HG03354 (cell line): ENCODE measurements around the gene AKR7A2.

Experiments
- ATAC-seq: cut with Tn5 transposase; IDR thresholded peaks from one replicate; pipeline ENCODE4 v1.9.1; 2021; ENCODE audit warnings: mild to moderate bottlenecking; ENCODE audit not compliant: unreplicated experiment, poor library complexity, severe bottlenecking

AKR7A2 gene

DNA sequence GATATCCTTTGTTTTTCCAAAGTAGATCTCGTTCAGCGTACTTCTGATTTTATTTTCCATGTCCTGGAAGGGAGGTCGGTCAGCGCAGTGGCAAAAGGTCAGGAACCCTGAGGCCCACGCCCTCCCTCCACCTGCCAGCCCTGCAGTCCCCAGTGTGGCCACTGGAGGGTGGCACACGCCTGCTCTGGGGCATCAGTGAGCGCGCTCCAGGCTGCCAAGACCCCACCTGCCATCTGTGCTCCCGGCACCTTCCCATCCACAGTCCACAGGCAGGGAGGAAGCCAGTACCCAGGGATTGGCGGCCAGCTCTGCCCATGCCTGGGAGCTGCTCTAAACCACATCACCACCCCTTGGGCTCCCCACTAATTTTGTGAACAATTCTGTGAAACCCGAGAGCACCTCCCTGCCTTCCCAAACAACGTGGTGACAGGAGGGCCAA lies 32.4 kb upstream of the AKR7A2 start:
- ATAC-seq: no peak

DNA sequence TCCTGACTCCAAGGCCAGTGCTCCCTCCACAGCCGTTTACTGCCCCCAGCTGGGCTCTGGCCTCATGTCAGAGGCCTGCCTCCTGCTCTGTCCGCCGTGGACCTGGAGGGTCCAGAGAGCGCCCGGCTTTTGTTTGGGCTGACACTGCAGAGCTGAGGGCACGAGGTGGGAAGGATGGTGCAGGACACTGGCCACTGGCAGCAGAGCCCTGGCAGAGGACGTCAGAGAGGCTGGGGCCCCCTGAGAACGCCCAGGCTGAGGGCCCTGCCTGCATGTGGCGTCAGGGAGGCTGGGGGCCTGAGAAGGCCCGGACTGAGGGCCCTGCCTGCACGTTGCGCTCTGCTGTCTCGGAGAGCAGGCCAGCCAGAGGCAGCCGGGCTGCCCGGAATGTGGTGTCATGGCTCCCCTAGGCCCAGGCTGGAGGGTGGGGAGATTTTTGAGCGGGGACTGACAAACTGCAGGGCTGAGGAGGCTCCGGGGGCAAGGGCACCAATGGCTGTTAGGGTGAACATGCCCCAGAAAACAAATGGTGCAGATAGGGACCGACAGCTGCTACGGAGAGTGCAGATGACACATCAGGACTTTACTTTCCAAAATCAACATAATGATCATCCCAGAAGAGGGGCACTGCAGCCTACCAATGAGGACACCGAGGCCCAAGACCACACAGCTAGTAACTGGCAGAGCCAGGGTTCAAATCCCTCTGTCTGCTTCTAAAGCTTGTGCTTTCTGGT lies 31.8 kb upstream of the AKR7A2 start:
- ATAC-seq: no peak

DNA sequence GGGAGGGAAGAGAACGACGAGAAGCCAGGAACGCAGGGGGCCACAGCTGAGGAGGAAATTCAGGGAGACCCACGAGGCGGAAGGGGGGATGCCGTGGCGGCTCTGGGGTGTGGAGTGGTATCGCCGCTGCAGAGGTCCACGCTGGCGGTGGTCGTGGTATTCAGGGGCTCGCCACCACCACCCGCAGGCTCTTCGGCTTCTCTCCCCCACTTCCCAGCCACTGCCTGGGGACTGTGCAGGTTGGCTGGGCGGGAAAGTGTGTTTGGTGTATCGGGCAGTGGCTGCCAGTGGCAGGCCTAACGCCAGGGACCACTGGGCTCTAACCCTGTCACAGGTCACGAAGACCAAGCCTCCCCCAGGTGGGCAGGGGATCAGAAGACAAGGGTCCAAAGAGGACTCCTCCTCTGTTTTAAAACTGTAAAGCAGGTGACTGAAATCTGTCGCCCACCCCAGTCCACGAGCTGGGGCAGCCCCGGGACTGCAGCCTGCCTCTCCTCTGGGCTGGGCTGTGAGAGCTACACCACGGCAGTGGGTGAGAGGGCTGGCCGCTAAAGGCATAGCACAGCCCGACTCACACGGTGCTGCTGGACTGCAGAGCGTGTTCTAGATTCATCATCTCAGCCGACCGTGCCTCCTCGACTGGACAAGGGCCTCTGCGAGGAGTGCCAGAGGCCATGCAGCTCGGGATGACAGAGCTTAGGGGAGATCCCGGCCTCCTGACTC lies 31.1 kb upstream of the AKR7A2 start:
- ATAC-seq: no peak

DNA sequence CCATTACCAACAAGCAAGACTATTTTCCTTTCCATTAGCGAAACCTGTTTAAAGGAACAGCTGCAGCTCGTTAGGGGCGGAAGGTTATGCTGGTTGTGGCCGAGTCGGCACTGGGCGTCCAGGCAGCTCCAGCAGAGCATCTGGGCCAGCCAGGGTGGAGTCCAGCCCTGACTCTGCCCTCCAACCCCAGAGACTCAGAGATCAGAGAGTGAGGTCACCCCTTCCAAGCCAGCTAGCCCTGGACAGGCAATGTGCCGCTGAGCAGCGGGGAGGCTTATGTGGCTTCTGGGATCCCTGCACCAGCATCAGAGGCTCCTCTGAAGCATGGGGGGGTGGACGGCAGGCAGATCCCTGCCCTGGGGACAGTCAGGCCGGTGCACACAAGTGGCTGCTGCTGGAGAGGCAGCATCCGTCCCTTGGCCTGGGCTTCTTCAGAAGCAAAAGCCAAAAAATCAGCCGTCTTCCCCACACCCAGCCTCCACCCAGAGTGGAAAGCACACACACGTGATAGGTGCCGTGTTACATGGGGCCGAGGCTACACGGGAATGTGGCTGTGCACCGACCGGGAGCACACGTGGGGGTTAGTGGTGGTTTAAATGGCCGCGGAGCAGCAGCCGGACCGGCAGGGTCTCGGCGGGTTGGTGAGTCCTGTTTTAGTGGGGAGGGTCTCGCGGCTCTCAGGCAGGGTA lies 30.3 kb upstream of the AKR7A2 start:
- no peak for ATAC-seq

DNA sequence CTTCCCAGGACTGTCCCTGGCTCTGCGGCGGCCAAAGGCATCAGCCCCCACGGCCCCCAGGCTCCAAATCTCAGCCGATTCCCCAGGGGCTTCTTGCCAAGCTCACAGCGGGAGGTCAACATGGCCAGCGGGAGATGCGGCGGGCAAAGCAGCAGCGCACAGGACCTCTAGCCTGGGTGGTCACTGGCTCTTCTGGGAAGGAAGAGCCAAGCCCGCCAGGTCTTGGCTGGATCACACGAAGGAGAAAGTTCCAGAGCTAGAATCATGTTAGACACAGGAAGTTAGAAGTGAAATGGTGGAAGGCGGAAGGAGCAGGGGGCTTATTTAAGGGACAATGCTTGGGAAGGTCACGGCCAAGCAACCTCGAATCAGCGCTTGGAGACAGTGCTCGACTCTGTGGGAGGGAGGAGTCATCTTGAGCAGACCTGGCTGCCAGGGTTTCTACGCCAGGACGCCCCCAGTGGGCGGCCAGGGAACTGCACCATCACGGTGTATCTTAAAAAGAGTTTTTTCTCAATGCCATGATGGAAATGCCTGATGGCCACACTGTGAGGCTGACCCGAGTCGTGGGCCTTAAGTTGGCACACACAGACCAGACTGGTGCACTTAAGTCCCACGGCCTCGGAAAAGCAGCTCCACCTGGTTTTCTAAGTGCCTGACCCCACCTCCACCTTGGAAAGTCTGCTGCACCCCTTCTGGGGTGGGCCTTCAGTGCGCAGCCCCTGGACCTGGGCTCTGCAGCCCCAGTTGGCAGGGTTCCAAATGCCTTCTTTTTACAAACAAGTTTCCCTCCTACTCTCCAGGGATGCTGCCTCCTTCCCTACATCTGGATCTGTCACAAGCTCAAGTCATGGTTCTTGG lies 29.5 kb upstream of the AKR7A2 start:
- no peak for ATAC-seq

DNA sequence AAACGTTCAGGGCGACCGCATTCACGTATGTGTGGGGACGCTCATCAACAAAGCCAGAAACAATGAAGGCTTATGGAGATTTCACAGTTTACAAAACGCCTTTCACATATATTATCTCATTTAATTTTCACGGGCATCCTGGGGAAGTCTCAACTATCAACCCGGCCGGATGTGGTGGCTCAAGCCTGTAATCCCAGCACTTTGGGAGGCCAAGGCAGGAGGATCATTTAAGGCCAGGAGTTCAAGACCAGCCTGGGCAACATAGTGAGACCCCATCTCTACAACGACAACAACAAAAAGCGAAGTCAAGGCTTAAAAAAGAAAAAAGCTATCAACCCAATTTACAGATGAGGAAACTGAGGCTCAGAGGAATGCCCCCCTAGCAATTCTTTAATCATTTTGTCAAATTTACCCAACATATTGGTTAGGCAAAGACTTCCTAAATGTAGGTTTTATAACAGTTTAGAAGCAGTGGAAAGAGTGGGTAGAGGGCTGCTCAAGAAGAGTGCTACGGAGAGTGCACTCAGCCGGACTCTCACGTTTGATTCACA lies 28.5 kb upstream of the AKR7A2 start:
- no peak for ATAC-seq

DNA sequence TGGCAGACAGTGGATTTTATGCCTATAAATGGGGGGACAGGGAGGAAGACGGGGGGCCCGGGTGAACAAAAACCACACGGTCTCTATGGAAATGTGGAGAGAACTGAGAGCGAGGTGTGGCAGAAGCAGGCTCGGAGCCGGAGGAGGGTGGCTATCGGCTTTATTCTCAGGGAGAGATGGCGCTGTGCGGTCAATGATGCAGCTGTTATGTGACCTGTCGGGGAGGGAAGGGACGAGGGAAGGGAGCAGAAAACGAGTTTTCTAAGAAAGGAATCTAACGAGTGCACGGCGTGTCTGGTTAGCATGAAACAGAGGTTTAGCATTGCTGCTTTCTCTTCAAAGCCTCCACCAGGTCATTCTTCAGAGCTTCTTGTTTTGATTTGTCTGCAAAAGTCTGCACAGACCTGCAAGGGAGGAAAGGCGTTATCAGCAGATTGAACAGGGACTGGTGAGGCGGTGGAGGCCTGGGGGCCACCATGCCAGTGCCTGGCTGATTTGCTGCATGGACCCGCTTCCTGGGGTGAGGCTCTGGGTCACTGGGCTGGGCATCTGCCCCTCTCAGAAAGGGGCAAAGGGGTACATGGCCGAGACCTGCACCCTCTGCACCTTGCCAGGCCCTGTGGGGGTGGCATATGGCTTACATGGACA lies 27.4 kb upstream of the AKR7A2 start:
- ATAC-seq: no peak

DNA sequence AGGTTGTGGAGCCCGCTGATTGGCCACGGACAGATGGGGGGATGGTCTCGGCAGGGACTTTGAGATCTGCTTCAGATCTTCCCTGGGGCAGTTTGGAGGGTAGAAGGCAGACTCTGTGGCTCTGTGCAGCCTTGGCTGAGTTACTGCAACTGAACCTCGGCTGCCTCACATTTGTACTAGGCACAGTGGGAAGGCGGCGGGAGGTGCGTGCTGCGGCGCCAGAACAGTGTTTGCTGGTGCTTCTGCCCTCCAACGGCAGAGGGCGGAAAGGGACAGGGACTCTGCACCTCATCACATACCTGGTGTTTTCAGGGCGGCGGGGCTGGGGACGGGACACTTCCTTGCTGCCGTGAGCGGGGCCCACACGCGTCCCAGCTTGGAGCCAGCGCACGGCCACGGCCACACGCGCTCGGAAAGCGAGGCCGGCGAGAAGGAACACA lies 26.4 kb upstream of the AKR7A2 start:
- ATAC-seq: no peak

DNA sequence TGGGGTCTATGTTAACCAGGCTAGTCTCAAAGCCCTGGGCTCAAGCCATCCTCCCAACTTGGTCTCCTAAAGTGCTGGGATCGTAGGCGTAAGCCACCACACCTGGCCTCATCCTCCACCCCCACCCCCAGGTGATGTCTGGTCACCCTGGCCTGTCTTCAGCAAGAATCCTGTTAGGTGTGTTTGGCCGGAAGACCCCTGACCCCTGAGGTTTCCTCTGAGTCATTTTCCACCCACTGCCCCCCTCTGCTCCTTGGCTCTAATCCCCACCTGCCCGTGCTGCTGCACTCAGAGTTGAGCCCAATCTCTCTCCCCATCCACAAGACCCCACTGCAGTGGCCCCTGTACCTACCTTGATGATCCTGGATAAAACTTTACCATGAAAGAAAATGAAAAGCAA lies 25.3 kb upstream of the AKR7A2 start:
- ATAC-seq: no peak

DNA sequence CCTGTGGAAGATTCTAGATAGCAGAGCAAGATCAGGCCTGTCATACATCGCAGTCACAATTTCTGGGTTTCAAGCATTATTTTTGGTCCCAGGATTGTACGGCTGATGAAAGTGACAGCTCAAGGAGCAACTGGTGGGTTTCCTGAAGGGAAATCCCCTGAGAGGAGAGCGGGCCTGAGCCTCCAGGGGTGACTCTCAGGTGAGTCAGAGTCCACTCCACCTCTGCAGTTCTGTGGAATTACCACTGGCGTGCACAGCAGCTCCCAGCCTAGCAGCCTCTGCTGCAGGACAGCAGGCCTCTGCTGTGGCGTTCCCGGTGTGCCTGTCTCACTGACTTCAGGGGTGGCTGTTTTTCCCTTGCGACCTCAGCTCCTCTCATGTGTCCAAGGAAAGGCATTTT lies 24.6 kb upstream of the AKR7A2 start:
- ATAC-seq: no peak

DNA sequence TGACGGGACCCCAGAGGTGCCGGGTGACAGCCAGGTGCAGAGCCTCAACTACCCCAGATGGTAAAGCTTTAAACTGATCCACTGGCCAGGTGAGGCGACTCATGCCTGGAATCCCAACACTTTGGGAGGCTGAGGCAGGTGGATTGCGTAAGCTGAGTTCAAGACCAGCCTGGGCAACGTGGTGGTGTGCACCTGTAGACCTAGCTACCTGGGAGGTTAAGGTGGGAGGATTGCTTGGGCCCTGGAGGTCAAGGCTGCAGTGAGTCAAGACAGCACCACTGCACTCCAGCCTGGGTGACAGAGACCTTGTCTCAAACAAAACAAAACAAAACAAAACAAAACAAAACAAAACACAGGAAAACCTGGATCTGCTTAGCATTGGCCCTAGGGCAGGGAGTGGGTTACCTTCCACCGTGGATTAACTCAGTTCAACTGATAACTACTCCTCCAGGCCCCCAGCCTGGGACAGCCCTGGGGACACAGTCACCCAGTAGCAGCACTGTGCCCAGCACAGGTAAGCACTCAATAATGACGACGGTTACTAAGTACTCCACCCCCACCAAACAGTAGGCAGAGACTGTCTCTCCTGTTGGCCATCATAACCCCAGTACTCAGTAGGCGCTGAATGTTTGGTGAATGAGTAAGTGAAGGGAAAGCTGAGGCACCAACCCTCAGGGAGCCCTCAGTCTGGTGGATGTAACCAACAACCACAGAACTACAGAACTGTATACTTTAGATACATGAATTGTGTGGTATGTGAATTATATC lies 21.8 kb upstream of the AKR7A2 start:
- no peak for ATAC-seq

DNA sequence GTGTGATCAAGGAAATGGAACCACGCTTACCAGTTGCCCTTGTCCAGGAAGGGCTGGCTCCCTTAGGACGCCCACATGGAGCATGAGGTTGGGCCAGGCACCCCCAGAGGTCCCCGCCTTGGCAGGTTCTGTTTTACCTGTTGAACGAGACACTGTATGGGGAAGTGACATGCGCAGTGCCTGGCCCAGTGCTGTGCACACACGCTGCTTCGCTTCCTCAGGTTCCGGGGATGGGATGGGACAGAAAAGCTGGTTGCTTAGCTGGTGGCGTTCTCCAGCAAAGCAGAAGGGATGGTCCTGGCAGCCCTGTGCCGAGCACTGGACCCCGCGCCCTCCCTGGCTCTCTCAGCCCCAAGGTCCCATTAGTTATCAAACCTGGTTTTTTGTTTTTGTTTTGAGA lies 20.9 kb upstream of the AKR7A2 start:
- no peak for ATAC-seq

DNA sequence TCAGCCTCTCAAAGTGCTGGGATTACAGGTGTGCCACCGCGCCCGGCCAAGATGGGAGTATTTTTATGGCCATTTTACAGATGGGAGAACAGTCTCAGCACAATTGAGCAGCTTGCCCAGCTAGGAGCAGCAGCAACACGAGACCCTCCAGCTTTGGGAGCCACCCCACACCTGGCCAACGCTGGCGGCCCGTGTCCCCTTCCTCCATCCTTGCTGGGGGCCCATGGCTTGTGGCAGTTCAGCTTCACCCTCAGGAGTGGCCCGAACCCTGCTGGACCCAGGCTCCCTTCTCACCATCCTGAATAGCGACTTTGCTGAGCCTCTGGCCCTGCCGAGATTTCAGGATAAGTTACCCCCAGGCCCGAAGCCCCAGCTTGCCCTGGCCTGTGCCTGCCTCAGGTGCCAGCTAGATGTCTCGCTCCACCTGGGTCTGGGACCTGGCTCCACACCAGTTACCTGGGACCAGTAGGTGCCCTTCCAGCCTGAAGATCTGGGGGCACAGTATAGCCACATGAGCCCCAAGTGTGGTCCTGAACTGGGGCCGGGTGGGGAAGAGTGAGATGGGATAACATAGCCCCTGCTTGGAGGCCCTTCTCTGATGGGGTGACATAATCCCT lies 19.4 kb upstream of the AKR7A2 start:
- no peak for ATAC-seq

DNA sequence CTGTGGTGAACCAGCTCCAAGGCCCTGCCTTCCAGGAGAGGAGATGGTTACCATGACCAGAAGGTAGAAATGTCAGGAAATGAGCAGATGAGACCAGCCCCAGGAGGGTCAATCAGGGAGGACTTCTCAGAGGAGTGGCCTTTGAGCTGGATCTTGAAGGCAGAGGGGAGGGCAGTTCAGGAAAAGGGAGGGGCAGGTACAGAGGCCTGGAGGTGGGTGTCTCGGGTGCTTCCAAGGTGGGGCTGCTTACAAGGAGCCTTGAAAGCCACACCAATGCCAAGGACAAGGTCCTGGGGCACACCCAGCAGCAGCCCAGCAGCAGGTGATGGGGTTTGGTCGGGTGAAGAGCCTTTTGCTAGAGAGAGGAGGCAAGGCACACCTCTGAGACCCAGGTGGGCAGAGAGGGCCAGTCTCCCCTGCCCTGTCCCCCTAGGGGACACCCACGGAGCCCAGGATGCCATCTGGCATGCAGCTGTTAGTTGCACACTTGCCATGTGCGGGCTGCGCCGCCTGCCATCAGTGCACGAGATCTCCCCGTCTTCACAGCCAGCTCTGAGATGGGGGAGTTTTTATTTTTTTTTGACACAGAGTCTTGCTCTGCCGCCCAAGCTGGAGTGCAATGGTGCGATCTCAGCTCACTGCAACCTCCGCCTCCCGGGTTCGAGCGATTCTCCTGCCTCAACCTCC lies 18.6 kb upstream of the AKR7A2 start:
- ATAC-seq: no peak

DNA sequence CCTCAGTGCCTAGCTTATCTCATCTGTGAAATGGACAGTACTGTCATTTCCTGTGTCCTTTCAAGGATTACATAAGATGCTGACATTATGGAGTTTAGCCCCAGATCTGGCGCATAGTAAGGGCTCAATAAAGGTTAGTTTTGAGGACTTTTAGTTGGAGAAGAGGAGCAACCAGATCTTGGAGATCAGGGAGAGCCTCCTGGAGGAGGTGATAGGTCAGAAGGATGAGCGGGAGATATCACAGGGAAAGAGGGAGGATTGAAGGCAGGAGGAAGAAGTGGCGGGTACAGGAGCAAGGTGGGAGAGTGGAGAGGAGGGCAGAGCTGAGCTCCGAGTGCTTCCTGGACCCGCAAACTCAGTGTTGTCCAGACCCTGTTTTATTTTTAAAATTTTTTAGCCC lies 17.7 kb upstream of the AKR7A2 start:
- no peak for ATAC-seq

DNA sequence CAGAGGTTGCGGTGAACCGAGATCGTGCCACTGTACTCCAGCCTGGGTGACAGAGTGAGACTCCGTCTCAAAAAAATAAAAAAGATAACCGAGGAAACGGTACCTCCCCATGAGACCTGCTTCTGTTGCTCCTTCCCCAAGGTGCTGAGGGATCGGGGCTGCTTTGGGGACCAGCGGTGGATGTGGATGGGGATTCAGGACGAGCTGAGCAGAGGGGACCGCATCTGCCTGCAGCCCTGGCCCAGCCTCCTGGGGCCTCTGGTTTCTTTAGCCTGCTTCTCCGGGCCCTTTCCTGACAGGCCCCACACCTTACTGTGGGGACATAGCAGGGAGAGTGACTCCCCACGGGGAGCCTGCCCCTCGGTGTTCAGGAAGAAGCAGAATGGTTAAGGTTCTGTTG lies 17.2 kb upstream of the AKR7A2 start:
- ATAC-seq: no peak

DNA sequence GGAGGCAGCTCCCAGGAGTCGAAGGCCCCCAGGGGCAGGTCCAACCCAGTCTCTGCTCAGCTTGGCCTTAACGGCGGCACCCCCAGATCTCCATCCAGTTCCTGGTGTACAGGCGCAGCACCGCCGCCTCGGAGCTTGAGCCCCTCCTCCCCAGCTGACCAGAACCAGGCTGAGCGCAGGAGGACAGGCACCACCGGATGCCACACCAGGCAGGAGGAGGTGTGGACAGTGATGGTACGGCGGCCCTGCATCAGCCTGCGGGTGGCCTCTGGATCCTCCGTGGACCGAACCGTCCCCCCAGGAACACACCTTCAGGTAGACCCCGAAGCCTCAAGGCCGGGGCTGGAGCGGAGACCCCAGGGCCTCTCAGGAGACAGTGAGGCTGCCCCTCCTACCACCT lies 16.5 kb upstream of the AKR7A2 start:
- no peak for ATAC-seq

DNA sequence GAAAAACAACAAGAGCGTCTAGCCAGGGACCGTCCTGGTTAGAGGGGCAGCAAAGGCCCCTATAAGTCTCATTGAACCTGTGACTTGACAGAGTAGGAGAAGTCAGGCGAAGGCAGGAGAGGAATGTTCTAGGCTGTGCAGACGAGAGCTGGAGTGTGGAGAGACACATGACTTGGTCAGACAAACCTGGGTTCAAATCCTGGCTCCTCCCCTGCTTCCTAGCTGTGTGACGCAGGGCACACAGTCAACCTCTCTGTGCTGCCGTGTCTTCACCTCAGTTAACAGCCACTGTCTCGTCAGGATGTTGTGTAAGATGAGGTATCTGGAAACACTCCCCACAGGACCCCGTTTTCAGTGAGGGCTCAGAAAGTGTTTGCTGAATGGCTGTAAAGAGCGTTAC lies 15.8 kb upstream of the AKR7A2 start:
- no peak for ATAC-seq
